NCI-H1105 treated with DMSO at 0.1 percent for 48 hours (cell line): ENCODE measurements around the gene MROH9.
"Not testable (repeated sequence)": the region's sequence is repeated elsewhere in the genome, so short reads cannot be mapped to it uniquely, and the experiment has no call there.

Source experiments
- DNase-seq: peaks from one replicate; lab custom pipeline; 2025; lab: John Stamatoyannopoulos, UW

The MROH9 gene, protein sequence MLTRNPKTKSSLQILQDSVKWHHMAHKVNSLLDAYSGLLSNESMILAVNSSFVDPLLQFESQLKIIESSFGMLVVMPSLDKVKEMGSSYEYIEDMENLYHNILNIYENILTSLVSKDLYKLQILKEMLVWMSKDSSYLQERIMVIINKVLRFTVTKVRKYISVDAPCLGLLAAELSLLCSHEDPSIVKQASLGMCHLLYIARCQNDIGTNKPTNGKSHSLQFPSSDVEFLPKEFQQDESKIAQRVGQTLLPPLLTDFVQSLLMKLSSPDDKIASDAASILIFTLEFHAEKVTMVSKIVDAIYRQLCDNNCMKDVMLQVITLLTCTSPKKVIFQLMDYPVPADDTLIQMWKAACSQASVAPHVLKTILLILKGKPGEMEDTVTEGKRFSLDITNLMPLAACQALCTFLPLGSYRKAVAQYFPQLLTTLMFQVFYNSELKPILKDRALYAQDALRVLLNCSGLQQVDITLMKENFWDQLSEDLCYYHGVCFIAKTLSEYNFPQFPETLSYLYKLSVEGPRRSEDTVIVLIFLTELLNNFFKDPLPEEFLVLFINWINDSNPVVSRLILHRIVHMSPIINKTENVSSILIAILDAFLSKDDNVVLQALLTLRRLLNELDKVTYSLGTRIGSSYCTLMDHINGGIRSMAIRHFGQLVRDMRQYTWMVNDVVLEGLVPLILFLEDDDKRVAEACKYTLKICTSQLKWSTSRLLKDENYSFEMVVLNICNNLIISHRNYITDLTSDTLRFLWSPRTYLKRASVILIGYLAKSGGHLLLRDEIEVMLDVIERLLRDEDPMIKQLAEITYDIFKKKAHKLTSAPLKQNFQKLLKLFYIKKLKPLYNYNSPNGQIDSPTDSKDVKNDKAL

DNA sequence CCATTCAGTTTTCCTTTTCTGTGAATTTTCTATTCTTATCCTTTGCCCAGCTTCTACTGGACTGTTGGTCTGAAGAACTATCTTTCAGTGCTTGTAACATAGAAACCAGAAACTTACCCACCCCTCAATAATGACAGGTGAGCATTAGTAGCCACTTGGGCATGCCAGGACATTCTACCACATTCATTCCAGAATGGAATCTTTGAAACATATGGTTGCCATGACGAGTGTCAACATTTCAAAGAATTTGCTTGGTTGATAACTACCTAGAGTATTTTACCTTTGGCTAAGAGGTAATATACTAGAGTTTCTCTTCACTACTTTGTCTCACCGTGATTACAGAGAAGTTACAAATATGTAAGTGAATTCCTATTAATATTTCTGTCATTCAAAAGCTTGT is at the start of gene MROH9:
Gene MROH9 (plus strand): TSS at position 304 of the 400 bp plus-strand sequence. CDS start 10,023 bp downstream, outside the sequence.
- DNase-seq, result no peak

DNA sequence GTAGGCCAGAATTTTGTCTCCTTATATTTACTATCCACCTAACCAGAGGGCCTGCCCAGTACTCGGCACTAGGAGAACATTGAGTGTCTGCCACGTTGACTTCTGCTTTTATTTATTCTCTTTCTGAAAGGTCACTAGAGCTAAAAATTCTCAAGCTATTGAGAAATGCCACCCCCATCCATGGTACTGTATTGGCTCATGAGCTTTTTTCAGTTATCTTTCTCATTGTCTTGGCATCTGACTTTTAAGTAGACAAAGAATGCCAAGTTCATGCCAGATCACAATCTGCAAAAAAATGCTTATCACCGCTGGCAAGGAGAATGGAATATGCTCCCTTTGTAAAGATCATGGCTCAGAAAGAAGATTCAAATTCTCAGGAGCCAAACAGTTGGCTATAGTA is 49.8 kb upstream of the MROH9 start:
- DNase-seq, result no peak

DNA sequence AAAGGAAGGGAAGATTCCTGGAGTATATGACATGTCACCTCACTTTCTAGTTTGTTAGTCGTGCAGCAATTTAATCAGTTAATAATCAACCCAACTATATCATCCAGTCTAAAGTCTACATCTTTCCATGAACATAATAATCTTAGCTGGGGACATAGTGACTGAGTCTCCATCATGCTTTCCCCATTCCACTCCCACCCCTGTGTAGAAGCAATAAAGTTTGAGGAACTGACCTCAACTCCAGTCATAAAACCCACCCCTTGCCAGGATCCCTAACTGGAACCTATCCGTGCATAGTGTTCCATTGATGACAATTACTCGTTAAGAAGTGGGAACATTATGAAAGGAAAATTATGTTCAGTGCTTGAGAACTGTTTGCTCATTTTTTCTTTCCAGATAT is 48.9 kb upstream of the MROH9 start:
- no peak for DNase-seq

DNA sequence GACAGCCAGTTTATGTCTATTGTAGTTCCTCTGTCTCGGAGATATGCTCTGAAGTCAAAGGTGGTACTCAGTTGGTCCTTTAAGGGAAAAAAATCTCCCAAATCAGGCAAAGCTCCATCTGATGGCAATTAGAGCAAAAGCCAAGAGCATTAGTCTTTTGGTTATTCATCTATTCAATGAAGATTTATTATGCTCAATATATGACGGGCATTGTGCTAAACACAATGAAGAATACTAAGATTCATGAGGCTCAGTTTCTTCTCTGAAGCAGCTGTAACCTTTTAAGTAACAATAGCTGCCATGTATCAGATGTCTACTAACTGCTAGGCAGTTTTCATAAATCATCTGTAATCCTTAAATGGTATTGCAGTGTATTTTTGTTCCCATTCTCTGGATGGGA is 47.6 kb upstream of the MROH9 start:
- DNase-seq, result no peak

DNA sequence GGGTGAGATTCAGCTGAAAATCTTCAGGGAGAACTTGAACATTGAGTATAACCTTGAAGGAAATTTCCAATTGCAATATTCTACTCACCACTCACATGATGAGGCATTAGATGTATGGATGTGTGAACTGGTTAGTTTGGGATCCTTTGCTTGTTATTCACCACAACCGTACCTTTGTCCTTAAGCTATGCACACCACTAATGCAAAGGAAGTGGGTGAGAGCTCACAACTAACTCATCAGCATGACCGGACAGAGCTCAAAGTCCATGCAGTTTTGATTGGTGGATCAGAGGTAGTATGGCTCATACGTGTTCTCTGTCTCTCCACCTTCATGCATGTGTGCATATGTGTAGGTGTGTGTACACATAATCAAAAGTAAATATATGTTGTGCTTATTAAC is 43.5 kb upstream of the MROH9 start:
- no peak for DNase-seq

DNA sequence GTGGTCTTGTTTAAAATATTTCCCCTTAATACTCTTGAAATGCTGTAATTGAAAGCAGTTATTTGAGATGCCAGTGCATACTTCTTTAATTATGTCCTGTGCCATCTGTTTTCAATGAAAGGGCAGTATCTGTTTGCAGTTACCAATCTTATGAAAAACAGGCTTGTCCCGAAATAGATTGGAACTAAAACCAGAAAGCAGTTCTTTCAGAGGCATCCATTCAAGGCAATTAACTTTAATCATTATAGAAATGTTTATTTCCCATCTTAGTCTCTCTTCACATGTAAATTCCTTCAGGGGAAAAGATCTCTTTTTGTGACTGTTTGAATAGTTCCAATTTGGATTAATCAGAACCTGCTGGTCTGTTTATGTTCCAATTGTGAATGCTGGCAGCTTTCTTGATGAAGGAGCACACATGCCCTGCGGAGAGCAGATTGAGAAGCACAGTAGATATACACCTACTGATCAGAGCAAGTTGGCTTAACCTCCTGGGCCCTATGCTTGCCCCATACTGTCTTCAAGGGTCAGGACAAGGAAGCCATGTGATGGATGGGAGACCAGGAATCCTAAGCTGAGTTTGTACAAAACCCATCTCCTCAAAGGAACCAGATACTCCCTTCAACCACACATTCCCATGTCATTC is 41.6 kb upstream of the MROH9 start:
- DNase-seq, result no peak

DNA sequence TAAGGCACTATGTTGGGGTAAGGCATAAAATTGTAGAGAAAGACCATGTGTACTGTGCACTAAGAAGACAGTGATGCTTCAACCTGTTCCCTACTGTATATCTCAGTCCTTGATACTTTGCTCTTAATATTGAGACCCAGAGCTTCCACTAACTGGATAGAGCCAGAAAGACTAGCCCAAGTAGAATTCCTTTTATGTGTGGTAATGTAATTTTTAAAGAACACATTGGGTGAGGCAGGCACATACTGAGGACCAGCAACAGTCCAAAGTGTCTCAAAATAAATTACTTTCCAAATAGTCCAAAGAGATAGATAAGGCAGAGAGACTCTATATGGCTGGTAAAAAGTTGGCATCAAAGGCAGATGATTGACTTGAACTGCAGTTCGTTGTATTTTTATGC is 31.4 kb upstream of the MROH9 start:
- no peak for DNase-seq

DNA sequence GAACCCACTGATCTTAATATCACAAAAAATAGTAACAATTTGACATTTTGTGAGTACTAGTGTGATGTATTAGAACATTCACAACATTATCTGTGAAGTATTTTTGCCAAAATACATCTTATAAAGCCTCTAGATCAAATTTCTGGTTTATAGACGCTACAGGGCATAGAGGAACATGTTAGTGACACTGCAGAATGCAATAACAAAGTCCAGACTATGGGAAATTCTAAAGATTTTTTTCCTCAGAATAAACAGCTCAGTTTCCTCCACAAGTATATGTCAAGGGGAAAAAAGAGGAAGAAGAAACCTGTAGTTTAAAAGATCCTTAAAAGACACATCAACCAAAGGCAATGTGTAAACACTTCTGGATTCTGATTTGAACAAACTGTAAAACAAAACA is 26.4 kb upstream of the MROH9 start:
- DNase-seq, result no peak

DNA sequence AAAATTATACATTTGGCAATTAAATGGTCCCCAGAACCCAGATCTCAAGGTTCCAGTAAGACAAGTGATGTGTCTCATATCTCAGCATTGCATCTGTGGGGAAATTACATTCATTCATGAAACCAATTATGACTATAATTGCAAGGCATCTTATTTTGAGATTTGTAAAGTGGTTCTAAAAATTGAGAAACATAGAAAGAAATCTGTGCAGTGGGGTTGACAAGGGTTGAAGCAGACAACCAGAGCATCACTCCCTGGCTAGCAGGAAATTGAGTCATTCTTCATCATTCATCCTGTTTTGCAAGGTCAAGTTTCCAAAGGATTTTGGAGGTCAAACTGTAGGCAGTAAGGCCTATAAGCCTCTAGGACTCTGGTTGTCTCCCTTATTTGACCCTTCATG is 25.1 kb upstream of the MROH9 start:
- DNase-seq, result no peak

DNA sequence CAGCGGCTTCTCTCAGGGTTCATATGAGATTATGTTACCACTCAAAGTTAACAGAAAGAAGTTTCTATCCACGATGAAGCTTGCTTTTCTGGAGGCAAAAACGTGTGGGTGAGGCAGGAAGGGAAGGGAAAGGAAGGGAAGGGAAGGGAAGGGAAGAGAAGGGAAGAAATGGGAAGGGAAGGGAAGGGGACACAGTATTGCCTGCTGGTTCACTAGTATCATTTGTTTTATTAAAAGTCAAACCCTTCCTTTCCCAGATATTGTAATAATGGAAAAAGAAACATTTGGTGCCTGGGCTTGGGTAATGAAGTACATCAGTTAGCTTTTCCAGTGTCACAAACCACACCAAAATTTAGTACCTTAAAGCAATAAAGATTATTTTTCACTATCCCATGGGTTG is 18.0 kb upstream of the MROH9 start:
- DNase-seq, result no peak

DNA sequence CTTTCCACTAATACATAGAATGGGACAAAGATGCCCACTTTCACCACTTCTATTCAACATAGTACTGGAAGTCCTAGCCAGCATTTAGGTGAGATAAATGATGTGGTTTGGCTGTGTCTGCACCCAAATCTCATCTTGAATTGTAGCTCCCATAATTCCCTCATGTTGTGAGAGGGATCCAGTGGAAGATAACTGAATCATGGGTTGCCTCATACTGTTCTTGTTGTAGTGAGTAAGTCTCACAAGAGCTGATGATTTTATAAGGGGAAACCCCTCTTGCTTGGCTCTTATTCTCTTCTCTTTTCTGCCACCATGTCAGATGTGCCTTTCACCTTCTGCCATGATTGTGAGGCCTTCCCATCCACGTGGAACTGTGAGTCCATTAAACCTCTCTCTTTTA is 10.7 kb upstream of the MROH9 start:
- DNase-seq, result not testable (repeated sequence)

DNA sequence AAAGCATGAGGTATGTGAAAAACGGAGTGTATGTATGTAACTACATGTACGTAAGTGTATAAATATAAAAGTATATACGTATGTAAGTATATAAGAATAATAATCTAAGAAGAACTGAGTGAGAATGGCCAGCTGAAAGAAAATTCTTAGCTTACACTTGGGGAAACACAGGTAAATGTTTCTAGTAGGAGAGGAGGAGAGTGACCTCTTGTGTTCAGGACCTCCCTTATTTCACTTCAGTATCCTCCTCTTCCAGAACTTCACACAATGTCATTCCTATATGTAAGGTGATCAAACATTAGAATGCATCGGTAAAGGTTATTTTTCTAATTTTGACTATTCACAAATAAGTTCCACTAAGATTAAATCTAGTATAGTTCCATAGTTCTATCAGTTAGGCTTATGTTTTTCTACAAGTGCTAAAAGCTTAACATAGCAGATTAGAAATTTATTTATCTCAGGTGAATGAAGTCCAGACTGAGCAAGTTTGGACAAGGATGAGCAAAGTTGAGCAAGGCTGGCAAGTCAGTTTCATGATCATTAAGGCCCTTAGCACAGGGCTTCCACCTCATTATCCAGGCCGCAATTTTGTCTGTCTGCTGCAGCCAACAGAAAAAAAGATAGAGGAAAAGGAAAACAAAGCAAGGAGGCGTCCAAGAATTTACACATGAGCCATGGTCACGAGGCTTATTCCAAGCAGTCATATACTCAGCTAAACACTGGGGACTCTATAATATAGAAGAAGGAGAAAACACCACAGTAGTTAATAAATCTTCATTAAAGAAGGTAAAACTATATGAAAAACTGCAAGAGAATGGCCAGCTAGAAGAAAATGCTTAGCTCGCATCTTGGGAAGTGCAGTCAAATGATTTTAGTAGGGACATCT is 7.1 kb upstream of the MROH9 start:
- peak; percentile 16 for DNase-seq

DNA sequence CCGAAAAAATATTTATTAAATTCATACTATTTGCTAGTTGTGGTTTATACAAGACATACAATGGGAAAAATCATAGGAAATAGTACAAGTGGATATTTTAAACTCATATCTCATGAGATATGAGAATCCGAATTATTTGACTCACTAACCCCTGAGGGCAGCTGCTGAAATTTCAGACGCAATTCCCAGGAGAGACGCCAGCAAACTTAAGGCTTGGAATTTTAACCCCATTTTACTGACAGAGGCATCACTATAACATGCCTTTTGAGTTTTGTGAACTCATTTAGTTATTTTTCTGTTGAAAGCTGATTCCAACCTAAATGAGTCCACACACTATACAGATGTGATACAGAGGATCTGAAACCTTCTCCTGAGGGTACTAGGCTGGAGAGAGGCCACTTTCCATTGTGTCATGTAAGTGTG is 5.9 kb upstream of the MROH9 start:
- no peak for DNase-seq

DNA sequence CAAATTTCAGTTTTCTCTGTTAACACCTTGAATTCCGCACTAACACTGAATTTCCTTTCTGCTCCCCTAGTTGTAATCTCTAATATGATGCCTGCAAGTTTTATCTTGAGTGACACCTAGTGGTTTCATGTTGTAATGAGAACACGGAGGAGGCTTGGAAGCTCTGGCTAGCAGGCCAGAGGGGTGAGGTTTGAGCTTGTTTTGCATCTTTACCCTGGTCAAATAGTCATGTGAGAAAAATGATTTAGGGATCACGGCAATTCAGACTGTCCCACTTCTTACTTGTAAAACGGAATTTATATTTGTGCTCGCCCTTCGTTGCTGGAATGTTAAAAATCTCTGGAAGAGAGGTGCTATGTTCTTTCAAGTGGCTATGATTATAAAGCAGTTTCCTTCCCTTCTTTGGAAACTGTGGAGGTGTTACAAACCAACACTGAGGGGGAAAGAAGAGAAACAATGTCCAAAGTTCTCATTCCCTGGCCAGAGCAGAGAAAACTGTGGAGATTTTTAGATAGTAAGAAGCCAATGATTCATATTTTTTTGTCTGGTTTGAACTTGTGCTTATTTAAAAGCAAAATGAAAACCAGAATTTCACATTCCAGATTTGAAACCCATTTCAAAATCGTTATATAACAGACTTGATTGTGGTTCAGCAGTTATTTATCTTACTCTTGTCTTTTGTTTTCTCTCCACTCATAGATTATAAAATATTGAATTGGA is 5.3 kb upstream of the MROH9 start:
- DNase-seq, result peak; percentile 63

DNA sequence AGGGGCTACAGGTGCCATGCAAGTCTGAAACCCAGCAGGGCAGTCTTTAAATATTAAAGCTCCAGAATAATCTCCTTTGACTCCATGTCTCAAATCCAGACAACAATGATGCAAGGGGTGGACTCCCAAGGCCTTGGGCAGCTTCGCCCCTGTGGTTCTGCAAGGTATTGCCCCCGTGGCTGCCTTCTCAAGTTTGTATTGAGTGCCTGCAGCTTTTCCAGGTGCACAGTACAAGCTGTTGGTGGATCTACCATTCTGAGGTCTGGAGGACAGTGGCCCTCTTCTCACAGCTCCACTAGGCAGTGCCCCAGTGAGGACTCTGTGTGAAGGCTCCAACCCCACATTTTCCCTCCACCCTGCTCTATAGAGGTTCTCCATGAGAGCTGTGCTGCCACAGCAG is 3.7 kb upstream of the MROH9 start:
- DNase-seq, result no peak

DNA sequence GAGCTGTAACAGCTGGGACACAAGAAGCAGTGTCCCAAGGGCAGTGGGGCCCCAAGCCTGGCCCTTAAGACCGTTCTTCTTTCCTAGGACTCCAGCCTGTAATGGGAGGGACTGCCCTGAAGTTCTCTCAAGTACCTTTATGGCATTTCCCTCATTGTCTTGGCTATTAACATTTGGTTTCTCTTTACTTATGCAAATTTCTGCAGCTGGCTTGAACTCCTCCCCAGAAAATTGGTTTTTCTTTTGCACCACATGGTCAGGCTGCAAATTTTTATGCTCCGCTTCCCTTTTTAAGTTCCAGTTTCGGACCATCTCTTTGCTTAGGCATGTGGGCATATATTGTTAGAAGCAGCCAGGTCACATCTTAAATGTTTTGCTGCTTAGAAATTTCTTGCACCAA is 3.1 kb upstream of the MROH9 start:
- no peak for DNase-seq

DNA sequence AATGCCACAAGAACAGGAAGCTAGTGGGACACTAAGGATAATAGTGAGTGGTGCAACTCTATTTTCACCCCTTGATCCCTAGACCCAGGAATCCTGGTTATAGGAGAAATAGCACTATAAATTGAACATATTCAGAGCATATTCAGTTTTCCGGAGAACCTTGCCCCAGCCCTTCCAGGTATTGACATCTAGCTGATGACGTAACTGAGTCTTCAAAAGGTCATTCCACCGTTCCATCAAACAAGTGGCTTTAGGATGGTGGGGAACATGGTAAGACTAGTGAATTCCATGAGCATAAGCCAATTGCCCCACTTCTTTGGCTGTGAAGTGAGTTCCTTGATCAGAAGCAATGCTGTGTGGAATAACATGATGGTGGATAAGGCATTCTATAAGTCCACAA is 2.9 kb downstream of the MROH9 start:
- DNase-seq, result no peak

DNA sequence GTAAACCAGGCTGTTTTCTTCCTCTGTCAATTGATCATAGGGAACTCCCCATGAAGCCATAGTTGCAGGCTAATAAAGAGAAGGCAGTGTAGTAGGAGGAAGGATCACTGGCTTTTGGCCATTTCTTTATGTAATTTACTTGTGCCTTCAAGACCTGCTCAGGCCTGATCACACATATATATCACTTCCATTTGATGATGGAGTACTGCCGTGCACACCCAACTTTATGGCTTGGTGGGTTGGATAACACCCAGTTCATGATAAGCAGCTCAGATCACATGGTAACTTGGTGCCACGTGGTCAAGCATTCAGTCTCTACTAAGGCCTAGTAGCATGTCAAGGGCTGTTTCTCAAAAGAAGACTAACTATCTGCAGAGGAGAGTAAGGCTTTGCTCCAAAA is 4.1 kb downstream of the MROH9 start:
- no peak for DNase-seq

DNA sequence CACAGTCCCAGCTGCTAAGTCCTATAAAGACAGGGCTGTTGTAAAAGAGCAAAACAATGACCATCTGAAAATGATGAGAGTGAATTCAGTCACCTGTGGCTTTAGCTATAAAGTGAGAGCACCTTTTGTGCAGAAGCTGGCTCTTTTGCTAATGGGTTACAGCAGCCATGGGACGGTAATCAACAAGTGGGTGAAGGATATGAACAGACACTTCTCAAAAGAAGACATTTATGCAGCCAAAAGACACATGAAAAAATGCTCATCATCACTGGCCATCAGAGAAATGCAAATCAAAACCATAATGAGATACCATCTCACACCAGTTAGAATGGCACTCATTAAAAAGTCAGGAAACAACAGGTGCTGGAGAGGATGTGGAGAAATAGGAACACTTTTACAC is 16.4 kb downstream of the MROH9 start:
- not testable (repeated sequence) for DNase-seq

DNA sequence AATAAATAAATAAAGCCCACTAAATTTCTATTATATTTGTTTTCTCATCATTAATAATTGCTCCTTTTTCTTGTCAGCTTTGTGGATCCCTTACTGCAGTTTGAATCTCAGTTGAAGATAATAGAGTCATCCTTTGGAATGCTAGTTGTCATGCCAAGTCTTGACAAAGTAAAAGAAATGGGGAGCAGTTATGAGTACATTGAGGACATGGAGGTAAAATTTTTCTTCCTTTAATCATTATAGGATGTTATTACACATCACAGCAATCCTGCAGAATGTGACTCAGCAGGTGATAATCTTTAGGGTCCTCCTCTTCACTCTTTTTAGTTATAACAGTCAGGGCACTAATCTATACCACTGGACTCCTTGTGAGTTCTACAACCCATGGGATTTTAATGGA is 24.1 kb downstream of the MROH9 start:
- no peak for DNase-seq

DNA sequence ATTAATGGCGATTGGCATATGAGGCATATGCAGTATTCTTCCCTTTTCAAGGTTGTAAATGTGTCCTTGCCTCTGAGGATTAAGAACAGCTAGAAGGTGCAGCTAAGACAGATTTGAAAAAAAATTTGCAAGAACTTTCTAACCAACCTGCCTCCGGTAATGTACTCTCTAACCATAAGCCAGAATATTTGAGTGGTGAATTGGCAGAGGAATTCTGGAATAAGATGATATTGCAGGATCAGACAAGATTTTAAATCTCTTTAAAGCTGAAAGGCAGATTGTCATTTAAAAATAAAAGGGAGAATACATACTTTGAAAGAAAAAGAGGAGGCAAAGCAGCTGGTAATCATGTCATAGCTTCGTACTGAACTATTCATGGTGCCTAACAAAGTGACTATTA is 29.2 kb downstream of the MROH9 start:
- no peak for DNase-seq
